Measurements from ENCODE around the gene AHCYL2. TPM values are rescaled to one million over a fixed set of nuclear protein-coding genes. Genes with fewer than 3 reads are reported as not detected.

AHCYL2 gene
- total RNA-seq, 4 donors from 2014 or later = 10.8 to 14.0 (median 13.7) TPM

- H3K27me3 ChIP-seq = no peaks in the 10 kb centered on the region
- intact Hi-C loops (cut with DNase I) = no loop called here
- H3K27ac ChIP-seq = no peak overlapping the region
- no peak overlapping the region for H3K4me3 ChIP-seq
- no peaks in the 10 kb centered on the region for H3K9me3 ChIP-seq
- WGBS, 2 donors = 79 to 86% methylated on average over 3 of the region's 3 CpGs
- no peak for DNase-seq
- TF ChIP-seq POLR2A (IDR thresholded peaks at IDR 0.05) (no peak), CTCF (IDR thresholded peaks at IDR 0.05) (no peak)
- peaks cover 0 to 12% (median 3%) of the 10 kb centered on the region in 3 donors for H3K4me1 ChIP-seq
- H3K36me3 ChIP-seq = no peaks in the 10 kb centered on the region
Measured at GRCh38 chr7:129373651-129374428, 149.0 kb downstream of the AHCYL2 start.

DNA sequence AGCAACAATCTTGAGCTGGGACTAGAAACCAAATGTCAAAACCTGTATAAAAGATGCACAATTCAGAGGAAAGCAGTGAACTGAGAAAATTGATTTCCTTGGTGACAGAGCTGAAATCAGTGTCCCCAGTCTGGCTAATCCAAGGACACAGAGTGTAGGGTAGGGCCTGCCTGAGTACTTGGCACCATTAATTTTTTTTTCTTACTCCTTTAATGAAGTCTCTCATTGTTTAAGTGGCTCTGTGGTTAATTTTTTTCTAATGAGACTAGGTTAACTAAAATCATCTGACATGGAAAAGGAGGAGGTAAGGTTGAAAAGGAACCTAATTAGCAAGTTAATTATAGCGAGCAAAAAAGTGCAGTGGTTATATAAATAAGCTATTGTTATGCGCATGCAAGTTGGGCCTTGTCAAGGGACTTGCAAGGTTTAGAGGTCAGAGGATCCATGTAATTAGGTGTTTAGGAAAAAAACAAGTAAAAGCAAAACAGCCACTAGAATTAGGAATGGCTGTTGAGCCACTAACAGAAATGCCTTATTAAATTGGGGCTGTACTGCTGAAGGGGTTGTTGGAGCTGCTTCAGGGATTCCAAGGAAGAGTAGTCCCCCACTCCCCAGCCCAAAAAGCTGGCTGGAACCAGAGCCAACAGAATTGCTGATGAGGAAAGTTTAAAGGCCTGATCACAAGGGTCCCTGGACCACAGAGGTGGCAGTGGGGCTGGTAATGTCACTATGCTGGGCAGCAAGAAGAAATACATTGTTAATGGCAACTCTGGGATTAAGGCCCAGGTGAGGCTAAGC is 150.5 kb downstream of the AHCYL2 start:
- no peaks in the 10 kb centered on the region for H3K9me3 ChIP-seq
- no peak for DNase-seq
- no peak for TF ChIP-seq CTCF (IDR thresholded peaks at IDR 0.05)
- TF ChIP-seq POLR2A (IDR thresholded peaks at IDR 0.05) = no peak
- no peak overlapping the region for H3K27ac ChIP-seq
- H3K36me3 ChIP-seq = peaks cover 0 to 10% (median 0%) of the 10 kb centered on the region in 3 donors
- peaks cover 0 to 12% (median 3%) of the 10 kb centered on the region in 3 donors for H3K4me1 ChIP-seq
- 48 to 70% methylated on average over 2 of the region's 2 CpGs for WGBS, 2 donors
- H3K27me3 ChIP-seq = no peaks in the 10 kb centered on the region
- H3K4me3 ChIP-seq = no peak overlapping the region
- intact Hi-C loops (cut with DNase I) = no loop called here

GRCh38 chr7:129376076-129376777 is 151.4 kb downstream of the AHCYL2 start:
- TF ChIP-seq CTCF (IDR thresholded peaks at IDR 0.05) (peak in 5 of 6 experiments; percentile 38 to 67 (median 50)), POLR2A (IDR thresholded peaks at IDR 0.05) (no peak)
- Histone ChIP-seq H3K27me3 (no peaks in the 10 kb centered on the region), H3K9me3 (no peaks in the 10 kb centered on the region), H3K4me3 (no peak overlapping the region), H3K4me1 (peaks cover 0 to 12% (median 3%) of the 10 kb centered on the region in 3 donors), H3K36me3 (peaks cover 0 to 19% (median 0%) of the 10 kb centered on the region in 3 donors), H3K27ac (no peak overlapping the region)
- 55 to 65% methylated on average over 6 of the region's 6 CpGs for WGBS, 2 donors
- DNase-seq = no peak
- intact Hi-C loops (cut with DNase I) = no loop called here

GRCh38 chr7:129376778-129377700 is 152.2 kb downstream of the AHCYL2 start:
- intact Hi-C loops (cut with DNase I) = no loop called here
- Histone ChIP-seq H3K36me3 (peaks cover 0 to 27% (median 0%) of the 10 kb centered on the region in 3 donors), H3K27ac (no peak overlapping the region), H3K9me3 (no peaks in the 10 kb centered on the region), H3K27me3 (no peaks in the 10 kb centered on the region), H3K4me1 (peaks cover 0 to 12% (median 3%) of the 10 kb centered on the region in 3 donors), H3K4me3 (no peak overlapping the region)
- DNase-seq = no peak
- WGBS, 2 donors = 64 to 68% methylated on average over 6 of the region's 6 CpGs
- TF ChIP-seq POLR2A (IDR thresholded peaks at IDR 0.05) (no peak), CTCF (IDR thresholded peaks at IDR 0.05) (no peak)
